ENCODE measurements around the gene TTLL11.

The TTLL11 gene

DNA sequence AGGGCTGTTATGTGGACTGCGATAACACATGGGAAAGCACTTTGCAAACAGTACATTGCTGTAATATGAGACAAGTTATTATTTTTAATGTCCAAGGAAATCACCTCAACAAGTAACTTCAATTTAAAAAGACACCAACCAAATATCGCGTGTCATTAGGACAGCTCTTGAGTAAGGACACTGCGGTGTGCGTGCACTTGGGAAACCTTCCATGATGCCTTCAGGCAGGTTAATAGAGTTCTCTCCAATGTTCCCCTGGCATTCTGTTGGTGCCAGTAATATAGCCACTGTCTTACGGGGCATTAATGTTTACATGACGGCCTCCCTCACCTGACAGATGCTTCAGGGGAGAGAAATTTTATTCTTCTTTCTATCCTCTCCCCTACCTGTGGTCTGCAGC, 42.9 kb downstream of the TTLL11 start:
- DNase-seq (ENCODE audit: low read depth) = no peak

DNA sequence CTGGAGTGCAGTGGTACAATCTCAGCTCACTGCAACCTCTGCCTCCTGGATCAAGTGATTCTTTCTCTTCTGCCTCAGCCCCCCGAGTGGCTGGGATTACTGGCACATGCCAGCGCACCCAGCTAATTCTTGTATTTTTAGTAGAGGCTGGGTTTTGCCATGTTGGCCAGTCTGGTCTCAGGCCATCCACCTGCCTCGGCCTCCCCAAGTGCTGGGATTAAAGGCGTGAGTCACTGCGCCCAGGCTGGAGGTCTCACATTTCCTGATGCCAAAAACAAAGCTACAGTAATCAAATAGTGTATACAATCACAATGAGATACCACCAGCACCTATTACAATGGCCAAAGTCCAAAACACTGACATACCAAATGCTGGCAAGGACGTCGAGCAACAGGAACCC, 51.1 kb downstream of the TTLL11 start:
- no peak for DNase-seq (ENCODE audit: low read depth)

DNA sequence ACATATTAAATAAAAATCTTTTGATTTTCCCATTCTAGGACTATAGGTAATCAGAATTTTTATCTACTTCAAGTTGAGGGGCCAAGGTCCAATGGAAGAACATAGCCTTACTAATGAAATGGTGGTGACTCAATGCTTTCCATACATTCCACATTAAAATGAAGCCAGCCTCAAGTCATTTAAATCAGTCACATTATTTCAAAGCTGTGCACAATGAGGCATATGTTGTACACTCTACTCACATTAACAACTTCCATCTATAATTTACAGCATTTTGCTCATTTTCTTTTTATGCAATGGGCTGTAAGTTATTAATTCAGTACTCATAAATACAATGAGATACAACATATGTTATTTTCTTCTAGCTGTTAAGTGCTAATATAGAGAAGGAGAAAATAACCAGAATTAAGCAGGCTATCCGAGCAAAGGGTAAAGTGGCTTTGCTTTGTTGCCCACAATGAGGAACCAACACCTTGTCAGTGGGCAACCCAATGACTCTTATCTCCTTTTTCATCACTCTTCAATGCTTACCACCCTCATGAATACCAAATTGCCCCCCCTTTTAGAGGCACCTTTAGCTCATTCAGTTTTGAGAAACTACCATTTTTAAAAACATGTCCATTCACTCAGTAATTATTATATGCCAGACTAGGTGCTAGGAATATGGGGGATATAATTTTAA, 52.4 kb downstream of the TTLL11 start:
- DNase-seq (ENCODE audit: low read depth) = no peak

DNA sequence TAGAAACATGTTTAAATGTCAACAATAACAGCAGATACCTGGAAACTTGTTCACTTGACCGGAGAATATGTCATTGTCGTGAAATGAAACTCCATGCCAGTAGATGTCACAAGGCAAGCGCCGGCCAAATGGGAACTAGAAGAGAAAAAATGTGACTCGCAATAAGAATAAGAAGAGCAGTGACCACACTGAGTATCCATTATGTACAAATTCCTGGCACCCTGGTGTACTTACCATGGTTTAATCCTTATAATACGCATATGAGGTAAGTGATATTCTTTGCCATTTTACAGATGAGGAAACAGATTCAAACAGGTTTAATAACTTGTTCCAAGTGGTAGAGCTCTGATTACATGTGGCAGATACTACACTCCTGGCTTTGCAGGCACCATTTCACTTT, 53.9 kb downstream of the TTLL11 start:
- DNase-seq (ENCODE audit: low read depth) = no peak

DNA sequence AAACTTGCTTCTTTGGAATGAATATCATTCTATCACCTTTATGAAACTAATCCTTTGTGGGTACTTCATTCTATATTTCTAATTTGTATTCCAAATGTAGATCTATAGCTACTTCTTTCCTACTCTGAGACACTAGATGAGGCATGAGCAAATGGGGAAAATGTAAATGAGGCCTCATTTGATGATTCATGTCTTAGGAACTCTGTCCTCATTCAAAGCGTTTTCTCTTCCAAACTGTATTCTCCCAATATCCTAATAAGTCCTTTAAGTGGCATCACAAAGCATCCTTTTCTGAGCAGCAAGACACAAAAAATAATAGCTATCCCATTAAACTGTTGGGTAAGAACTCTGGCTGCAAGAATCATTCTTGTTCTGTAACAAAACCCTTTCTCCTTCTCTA, 56.1 kb downstream of the TTLL11 start:
- no peak for DNase-seq (ENCODE audit: low read depth)

DNA sequence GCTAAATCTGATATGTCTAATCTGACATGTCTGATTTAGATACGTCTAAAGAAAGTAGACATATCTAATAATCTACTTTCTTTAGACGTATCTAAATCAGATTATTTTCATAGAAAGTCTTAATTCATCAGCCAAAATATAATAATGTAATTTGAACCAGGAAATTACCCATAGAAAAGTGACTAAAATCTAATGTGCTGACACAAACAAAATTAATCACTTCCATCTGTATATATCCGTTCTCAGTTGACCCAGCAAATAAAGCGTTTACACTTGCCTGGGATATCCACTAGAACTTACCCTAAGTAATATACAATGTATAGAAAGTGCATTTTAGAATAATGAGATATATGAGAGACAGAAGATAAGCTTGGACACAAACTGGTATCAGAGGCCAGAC, 56.7 kb downstream of the TTLL11 start:
- DNase-seq (ENCODE audit: low read depth) = no peak

DNA sequence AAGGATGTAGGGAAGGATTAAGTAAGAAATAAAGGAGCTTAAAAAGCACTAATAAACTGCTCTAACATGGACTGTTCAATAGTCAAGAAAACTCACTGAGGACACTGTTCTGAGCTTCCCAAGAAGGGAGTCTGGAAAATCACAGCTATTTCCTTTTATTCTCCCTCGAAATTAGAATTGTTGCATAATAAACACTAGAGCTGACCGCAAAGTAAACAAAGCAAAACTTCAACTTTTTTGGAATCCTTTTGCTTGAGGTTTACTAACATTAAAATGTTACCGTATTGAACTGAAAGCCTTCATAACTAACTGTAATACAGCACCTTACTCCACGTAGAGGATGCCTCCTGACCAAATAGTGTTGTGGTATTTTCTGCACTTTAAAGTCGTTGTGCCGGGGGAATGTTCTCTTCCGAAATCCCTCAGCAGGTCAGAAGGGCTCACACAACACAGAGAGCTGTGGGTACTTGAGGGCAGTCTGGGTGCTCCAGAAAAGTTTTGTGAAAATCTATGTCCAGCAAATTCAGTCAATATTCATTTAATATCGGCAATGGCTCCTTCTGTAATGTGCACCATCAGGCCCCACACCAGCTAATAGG, 59.2 kb downstream of the TTLL11 start:
- no peak for DNase-seq (ENCODE audit: low read depth)

DNA sequence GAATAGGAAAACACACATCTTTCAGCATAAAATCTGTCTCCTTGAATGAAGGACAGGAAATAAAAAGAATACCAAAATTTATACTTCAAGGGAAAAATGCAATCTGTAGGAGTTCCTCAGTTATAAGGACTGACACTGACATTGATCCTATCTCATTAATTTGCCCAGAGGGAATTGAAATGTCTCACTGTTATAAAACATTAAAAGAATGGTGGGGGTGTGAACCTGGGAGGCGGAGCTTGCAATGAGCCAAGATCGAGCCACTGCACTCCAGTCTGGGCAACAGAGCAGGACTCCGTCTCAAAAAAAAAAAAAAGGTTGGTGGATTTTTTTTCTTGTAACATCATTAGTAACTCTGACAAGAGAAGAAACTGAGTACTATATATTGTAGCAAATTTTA, 60.8 kb downstream of the TTLL11 start:
- no peak for DNase-seq (ENCODE audit: low read depth)

DNA sequence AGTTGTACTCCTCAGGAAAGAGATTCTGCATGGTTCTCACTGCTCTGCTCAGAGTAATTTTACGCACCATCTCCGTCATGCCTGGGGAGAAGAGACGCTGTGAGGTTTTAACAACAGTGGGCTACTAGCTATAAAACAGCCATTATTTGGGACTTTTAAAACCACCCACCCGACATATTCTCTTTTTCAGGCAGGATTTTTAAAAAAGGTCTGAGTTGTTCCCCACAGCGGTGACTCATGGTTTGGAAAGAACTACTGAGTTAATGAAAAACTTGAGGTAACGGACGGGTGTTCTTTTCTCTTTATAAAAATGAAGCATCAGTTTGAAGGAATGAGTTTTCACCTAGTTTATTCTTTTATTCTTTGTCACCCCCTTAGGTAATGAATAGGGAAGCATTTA, 61.3 kb downstream of the TTLL11 start:
- DNase-seq (ENCODE audit: low read depth) = no peak

DNA sequence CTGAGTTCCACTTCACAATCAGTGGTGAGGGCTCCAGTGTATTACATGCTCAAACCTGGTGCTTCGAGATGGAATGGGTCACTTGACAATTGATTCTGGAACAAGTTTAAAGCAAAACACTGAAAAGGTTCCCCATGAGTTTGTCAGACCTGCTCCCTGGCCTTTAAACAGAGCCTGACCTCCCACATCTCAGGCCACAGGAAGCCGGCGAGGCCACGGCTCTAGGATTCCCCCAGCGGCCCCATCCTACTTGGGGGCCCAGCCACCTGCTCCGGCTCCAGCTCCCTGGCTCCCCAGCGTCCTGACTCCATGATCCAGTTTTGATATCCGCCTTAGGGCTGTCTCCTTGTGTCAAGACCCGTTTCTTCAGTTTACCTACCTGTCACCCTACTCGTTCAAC, 62.0 kb downstream of the TTLL11 start:
- DNase-seq (ENCODE audit: low read depth) = no peak

DNA sequence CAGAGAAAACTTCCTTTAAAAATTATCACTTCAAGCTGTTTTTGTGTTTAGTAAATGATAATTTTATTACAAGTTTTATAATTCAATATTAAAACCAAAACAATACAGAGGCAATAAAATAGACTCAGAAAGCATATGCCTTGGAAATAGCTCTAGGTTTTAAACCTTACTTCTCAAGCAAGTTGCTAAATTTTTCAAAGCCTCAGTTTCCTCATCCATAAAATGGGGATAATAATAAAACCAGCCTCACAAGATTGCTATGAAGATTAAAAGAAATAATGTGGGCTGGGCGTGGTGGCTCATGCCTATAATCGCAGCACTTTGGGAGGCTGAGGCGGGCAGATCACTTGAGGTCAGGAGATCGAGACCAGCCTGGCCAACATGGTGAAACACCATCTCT, 62.8 kb downstream of the TTLL11 start:
- DNase-seq (ENCODE audit: low read depth) = no peak

DNA sequence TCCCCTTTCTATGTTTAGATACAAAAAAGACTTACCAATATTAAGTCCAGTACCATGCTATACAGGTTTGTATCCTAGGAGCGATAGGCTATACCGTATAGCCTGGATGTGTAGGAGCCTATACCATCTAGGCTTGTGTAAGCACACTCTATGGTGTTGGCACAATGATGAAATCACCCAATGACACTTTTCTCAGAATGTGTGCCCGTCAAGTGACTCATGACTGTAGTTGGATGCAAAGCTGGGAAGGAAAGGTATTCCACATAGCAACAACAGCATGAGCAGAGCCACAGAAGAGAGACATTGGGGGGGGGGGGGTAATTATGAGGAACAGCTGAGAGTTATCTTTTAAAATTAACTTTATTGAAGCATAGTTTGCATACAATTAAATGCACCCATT, 63.2 kb downstream of the TTLL11 start:
- DNase-seq (ENCODE audit: low read depth) = no peak

DNA sequence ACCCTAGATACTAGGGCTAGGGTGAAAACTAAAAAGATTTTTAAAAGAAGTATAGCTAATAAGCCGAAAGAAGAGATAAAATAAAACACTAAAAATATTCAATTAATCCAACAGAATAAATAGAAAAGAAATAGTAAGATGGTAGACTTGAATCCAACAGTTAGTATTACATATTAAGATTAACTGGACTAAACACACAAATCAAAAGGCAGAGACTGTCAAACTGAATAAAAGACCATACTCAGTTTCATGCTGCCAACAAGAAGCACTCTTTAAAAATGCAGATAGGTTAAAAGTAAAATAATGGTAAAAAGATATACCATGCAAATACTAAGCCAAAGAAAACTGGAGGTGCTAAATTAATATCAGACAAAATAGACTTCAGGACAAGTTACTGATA, 65.0 kb downstream of the TTLL11 start:
- DNase-seq (ENCODE audit: low read depth) = no peak

DNA sequence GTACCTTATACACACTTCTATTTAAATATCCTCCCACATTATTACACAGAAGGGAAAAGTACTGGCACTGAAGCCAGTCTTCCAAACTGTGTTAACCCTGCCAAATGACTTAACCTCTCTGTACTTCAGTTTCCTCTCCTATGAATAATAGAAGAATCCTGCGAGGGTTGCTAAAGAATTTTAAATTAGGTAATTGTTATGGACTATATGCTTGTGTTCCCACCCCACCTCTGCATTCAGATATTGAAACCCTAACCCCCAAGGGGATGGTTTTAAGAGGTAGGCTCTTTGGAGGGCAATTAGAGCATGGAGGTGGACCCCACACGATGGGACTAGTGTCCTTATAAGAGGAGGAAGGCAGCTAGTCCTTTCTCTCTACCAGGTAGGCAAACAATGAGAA, 72.7 kb downstream of the TTLL11 start:
- DNase-seq (ENCODE audit: low read depth) = no peak

DNA sequence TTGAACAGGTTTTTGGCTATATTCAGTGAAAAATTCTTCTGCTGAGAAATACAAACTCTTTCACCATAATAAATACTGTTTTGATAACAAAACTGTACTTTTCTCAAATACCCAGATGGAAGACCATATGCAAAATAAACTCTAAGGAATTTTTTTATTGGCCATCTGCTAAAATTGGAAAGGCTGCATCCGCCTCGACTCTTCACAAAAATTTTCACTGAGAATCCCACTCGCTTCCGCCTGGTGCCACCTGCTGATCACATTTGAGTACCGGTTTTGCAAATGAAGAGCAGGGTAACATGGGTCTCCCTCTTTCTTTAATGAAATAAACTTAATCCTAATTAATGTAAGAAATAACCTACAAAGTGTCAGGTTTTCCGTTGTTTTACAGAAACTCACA, 76.4 kb downstream of the TTLL11 start:
- no peak for DNase-seq (ENCODE audit: low read depth)

DNA sequence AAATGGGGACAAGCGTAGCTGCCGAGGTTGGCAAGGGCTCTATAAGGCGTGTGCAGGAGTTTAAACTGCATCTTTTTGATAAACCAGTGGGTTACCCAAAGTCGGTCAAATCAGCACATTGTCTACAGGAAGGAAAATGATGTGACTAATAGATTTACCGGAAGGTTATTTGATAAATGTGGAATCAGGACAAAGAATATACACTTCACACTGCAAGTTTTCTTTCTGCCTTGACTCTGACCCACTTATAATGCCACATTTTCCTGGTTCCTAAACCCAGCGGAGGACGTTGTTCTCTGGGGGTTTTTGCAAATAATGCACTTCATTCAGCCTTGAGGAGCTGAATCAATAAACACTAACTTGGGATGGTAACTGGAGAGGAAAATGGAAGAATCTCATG, 76.8 kb downstream of the TTLL11 start:
- no peak for DNase-seq (ENCODE audit: low read depth)

DNA sequence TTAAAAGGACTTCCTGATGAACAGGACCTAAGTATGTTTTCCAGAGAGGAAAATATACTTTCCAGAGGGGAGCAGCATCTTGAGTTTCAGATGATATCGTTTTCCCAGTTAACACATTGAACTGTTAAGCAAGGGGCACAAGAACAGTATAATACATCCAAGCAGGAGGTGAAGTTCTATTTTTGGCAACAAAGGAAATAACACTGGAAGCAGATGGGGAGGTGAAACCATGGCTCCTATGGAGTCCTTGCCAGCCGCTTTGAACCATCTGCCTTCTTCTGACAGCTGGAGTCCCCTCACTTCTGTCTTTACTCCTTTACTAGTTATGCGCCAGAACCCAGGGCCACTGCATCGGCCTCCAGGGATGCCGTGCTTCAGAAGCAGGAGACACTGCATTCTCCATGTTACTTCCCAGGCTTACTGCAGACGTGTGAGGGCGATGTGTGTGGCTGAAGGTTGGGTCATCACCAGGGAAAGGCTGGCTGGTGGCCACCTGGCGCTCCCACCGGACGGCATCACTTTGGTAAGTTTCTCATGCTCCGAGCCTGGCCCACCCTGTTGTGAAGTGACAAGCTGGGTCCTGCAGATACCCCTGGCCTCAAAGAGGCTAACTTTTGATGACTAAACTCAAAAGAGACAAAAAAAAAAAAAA, 77.8 kb downstream of the TTLL11 start:
- DNase-seq (ENCODE audit: low read depth) = no peak

DNA sequence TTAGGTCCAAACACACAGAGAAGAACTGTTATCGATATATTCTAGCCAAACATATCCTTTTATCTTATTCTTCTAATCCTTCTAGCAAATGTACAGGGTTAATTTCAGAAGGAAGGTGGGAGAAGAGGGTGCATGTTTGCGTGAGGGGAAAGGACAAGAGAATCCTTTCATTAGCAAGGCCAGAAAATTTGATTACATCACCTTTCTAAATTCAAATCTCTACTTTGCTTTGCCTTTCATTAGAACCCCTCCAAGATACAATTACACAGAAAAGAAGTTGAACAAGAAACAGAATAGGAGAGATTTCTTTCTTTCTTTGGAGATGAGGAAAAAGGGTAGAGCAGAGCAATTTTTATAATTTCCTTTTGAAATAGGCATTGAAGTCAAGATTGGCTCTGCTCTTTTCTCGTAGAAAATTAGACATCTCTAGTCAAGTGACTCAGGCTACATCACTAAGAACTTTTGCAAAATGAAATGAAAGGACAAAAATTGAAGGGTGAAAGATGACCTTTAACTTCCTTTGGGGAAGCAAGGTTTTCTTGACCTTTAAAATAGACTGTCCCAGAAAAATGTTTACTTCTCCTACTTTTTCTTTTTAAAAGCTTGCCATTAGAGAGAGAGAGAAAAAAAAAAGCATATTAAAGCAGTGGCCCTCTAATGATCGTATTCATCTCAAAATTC, 81.2 kb downstream of the TTLL11 start:
- no peak for DNase-seq (ENCODE audit: low read depth)

DNA sequence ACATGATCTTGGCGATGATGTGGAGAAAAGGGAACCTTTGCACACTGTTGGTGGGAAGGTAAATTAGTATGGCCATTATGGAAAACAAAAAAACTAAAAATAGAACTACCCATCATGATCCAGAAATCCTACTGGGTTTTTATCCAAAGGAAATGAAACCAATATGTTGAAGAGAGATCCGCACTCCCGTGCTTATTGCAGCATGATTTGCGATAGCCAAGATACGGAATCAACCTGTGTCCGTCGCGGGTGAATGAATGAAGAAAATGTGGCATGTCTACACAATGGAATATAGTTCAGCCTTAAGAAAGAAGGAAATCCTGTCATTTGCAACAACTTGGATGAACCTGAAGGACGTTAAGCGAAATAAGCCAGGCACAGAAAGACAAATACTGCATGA, 84.5 kb downstream of the TTLL11 start:
- DNase-seq (ENCODE audit: low read depth) = no peak

DNA sequence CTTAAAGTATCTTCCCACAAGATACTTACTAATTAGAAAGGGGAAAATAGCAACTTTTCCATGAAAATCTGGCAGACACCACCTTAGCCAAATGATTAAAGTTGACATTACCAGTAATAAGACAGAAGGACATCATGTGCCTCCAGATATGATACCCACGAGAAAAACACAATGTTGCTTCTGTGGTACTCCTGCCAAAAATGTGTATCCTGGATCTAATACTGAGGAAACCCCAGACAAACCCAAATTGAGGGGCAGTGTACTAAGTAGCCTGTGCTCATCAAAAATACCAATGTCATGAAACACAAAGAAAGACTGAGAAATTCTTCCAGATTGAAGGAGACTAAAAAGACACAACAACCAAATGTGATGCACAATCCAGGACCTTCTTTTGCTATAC, 85.3 kb downstream of the TTLL11 start:
- no peak for DNase-seq (ENCODE audit: low read depth)

DNA sequence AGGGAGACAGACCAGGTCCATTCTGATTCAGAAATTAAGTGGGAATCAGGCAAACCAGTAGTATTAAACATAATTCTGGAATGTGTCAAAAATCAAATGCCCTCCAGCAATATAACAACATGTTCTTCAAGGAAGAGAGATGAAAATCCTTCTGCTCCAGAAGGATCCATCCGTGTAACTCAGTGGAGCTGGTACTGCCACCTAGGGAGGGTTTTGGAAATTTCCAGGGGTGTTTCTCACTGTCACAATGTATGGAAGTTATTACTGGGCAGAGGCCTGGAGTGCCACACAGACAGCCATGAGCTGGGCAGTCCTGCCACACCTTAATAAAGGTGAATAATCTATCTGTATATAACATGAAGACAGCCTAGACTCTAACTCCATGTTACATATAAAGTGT, 87.5 kb downstream of the TTLL11 start:
- no peak for DNase-seq (ENCODE audit: low read depth)

DNA sequence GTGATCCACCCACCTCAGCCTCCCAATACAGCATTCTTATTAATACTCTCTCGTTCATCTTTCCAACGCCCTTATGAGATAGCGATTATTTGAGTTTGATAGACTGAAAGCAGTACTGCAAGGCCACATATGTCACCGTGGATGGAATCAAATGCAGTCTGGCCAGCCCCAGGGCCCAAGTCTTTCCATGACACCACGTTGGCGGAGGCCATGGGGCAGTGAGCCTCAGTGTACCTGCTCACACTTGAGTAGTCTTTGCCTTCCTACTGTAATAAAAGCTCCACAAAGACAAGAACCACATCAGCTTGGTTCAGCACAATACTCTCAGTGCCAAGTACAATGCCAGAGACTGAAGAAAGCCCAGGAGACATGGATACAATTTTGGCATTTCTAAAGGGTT, 88.5 kb downstream of the TTLL11 start:
- no peak for DNase-seq (ENCODE audit: low read depth)

DNA sequence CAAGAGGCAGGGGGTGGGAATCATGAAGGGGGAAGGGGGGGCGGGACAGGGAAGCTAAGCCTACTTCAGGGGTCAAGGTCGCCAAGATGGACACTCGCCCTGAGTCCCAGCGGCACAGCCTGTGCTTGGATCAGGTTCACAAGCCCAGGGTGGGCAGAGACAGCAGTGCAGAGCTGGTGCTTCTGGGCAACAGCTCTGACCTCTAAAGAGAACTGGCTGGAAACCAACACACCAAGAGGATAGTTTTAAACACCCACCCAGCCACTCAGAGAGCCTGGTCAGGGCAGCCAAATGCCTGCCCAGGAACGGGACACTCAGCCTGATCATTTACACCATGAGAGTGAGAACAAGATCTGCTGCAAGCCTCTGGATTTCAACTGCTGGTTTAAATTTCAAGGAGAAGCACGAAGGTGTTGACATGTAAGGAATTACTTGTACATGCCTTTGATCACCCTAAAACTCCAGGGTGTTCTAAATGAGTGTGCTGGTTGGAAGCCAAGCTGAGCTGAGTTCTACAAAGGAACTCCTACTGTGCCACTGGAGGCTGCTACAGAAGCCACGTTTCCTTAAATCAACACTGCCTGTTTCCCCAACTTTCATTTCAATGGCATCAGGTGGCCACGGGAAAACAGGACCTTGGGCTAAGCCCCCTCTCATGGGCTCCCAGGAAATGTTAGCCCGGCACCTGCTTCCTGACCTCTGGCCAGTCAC, 91.5 kb downstream of the TTLL11 start:
- DNase-seq (ENCODE audit: low read depth) = no peak

All from stimulated activated CD8-positive, alpha-beta memory T cell treated with anti-CD3 and anti-CD28 coated beads, Interleukin-12 subunit alpha, Interleukin-12 subunit beta, amount 100 ng/mL, for 4 hours (primary cell).